Measurements from ENCODE around the gene TIMM29. TPM values are rescaled to one million over a fixed set of nuclear protein-coding genes. Genes with fewer than 3 reads are reported as not detected.

Gene TIMM29
- total RNA-seq, 1 donor from 2014 or later: 18.3 TPM

- H3K4me3 Mint-ChIP-seq (ENCODE audit: unreplicated experiment): no peak overlapping the region
- peaks cover 6% of the 10 kb centered on the region for H3K36me3 Mint-ChIP-seq (ENCODE audit: low read depth, unreplicated experiment)
- H3K4me1 Mint-ChIP-seq (ENCODE audit: unreplicated experiment): peaks cover 2% of the 10 kb centered on the region
- H3K27me3 Mint-ChIP-seq (ENCODE audit: unreplicated experiment): no peaks in the 10 kb centered on the region
- no peaks in the 10 kb centered on the region for H3K9me3 Mint-ChIP-seq (ENCODE audit: unreplicated experiment)
- peak overlapping the region; percentile 84 for H3K27ac Mint-ChIP-seq (ENCODE audit: unreplicated experiment)
- no peak for DNase-seq (ENCODE audit: low spot score)
- TF ChIP-seq CTCF (IDR thresholded peaks at IDR 0.05; ENCODE audit: unreplicated experiment): no peak
Observed at GRCh38 chr19:10976131-10976892, 47.7 kb downstream of the TIMM29 start.

- DNase-seq (ENCODE audit: low spot score): no peak
- Mint-ChIP-seq H3K9me3 (ENCODE audit: unreplicated experiment) (no peaks in the 10 kb centered on the region), H3K27ac (ENCODE audit: unreplicated experiment) (peak overlapping the region; percentile 28), H3K36me3 (ENCODE audit: low read depth, unreplicated experiment) (peaks cover 8% of the 10 kb centered on the region), H3K4me3 (ENCODE audit: unreplicated experiment) (no peak overlapping the region), H3K4me1 (ENCODE audit: unreplicated experiment) (peaks cover 2% of the 10 kb centered on the region), H3K27me3 (ENCODE audit: unreplicated experiment) (no peaks in the 10 kb centered on the region)
- no peak for TF ChIP-seq CTCF (IDR thresholded peaks at IDR 0.05; ENCODE audit: unreplicated experiment)
Observed at GRCh38 chr19:10977742-10978092, 49.1 kb downstream of the TIMM29 start.

Other genes with a start within 250 kb of the TIMM29 start
- gene QTRT1, start 227.4 kb upstream of the TIMM29 start, total RNA-seq (ENCODE audit: unreplicated experiment): 32.5 TPM
- 184 TPM for gene DNM2, start 210.7 kb upstream of the TIMM29 start, total RNA-seq (ENCODE audit: unreplicated experiment)
- 22.1 TPM for gene TMED1, start 92.6 kb upstream of the TIMM29 start, total RNA-seq (ENCODE audit: unreplicated experiment)
- gene C19orf38, start 80.4 kb upstream of the TIMM29 start, total RNA-seq (ENCODE audit: unreplicated experiment): not detected
- 63.2 TPM for gene CARM1, start 57.3 kb upstream of the TIMM29 start, total RNA-seq (ENCODE audit: unreplicated experiment)
- gene YIPF2, start 172 bp upstream of the TIMM29 start, total RNA-seq (ENCODE audit: unreplicated experiment): 51.4 TPM
- gene SMARCA4, start 32.2 kb downstream of the TIMM29 start, total RNA-seq (ENCODE audit: unreplicated experiment): 238 TPM
- gene LDLR, start 160.7 kb downstream of the TIMM29 start, total RNA-seq (ENCODE audit: unreplicated experiment): 158 TPM
- 17.0 TPM for gene SPC24, start 227.0 kb downstream of the TIMM29 start, total RNA-seq (ENCODE audit: unreplicated experiment)